ENCODE results near the gene PLEKHA1. TPM values are rescaled to one million over a fixed set of nuclear protein-coding genes. Genes with fewer than 3 reads are reported as not detected.

Gene PLEKHA1
- total RNA-seq, 1 donor from 2014 or later: 46.2 TPM

GRCh38 chr10:122454603-122455080 is 80.1 kb downstream of the PLEKHA1 start, which contains the start of gene ARMS2:
Gene ARMS2 (plus strand): TSS chr10:122454653. CDS start chr10:122454728, 75 bp downstream.
- DNase-seq (ENCODE audit: low spot score): no peak
- intact Hi-C loops (cut with DNase I): no loop called here

DNA sequence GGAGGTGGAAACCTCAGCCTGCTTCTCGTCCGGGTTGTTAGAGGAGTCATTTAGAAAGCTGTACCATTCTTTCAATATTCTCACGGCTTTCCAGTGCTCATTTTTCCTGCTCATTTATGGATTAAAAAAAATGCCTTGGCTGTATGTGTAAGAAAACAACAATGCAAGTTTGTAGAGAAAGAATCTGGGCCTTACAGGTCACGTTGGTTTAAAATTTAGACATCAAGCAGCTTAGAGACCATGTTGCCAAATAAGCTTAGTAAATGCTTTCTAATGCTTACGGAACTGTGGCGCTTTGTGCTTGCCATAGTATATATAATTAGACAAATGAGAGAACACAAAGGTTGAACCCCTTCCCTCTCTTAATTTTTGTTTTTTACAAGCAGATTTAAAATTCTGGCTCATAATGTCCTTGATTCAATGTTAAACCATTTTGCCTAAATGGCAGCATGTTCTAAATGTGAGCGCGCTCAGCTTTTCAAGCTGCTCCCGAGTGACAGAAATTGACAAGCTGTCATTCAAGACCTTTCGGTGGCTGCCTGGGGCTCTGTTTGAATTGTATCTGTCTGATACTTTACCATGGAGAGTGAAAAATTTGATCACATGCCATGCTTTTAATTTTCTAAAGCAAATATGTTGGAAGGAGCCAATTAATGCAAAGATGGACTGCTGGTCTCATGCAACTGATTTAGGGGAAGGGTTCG is 81.0 kb downstream of the PLEKHA1 start:
- DNase-seq (ENCODE audit: low spot score): no peak
- intact Hi-C loops (cut with DNase I): no loop called here

DNA sequence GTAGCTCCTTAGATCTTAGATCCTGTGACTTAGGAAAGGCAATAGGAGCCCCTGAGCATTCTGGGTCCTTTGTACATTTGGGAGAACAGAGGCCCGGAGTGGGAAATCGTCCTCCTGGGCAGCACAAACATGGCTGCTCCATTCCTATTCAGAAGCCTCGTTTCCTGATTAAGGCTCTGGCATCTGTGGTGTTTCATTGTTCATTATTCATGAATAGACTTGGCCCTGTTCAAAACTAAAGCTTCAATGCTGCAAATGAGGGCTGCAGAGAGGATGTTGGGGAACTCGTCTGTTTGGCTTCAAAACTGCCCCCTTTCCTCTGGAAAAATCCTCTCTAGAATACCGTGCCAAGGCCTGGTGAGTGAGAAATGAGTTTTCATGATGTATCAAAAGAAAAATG is 83.4 kb downstream of the PLEKHA1 start:
- intact Hi-C loops (cut with DNase I): no loop called here
- DNase-seq (ENCODE audit: low spot score): no peak

DNA sequence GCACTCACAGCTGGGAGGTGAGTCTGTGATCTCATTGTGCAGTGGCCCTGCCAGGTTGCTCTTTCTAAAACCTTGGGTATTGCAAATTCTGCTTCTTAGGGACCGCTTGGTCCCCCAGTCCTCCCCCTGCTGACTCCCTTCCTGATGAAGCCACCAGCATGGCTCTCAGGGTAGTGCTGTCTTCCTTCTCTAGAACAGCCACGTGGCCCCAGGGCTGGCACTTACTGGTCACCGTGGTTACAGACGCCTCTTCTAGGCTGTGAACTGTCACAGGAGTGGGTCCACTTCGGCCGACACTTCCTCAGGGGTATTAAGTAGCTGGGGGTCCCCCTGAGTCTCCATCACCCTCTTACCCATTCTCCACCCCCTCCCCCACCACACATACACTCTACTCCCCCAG is 84.2 kb downstream of the PLEKHA1 start:
- intact Hi-C loops (cut with DNase I): no loop called here
- DNase-seq (ENCODE audit: low spot score): no peak

DNA sequence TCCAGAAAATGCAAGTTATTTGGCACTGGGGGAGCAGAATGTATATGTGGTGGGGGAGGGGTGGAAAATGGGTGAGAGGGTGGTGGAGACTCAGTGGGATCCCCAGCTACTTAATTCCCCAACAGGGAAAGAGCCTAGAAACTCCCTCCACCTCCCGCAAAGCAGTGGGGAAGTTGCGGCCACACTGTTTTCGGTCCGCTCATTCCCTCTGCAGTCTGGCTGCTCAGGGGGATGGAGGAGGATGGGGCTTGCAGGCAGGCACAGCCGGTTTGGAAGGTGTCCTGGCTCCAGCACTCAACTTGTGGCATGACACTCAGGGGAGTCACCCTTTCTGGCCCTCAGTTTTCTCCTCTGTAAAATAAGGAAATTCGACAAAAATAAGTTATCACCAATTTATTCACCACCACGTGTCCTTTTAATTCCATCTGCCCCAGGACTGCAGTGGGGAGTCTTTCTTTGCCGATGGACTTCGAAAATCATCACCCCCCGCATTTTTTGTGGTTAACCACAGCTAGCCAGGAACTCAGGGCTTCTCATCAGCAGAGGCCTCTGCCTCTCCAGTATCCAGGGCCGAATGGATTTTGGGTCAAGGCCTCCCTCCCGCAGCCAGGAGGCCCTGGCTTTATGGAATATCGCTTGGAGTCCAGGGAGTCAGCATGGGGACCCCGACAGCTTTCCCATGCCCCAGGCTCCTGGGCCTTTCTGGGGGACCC is 85.2 kb downstream of the PLEKHA1 start:
- intact Hi-C loops (cut with DNase I): loop anchor here (5.0 kb wide), 1 partner anchor 43 kb away; no protein-coding TSS in a partner anchor
- DNase-seq (ENCODE audit: low spot score): no peak

- intact Hi-C loops (cut with DNase I): loop anchor here (5.0 kb wide), 1 partner anchor 41 kb away; no protein-coding TSS in a partner anchor
- DNase-seq (ENCODE audit: low spot score): no peak
Observed at GRCh38 chr10:122460891-122461293, 86.4 kb downstream of the PLEKHA1 start.

DNA sequence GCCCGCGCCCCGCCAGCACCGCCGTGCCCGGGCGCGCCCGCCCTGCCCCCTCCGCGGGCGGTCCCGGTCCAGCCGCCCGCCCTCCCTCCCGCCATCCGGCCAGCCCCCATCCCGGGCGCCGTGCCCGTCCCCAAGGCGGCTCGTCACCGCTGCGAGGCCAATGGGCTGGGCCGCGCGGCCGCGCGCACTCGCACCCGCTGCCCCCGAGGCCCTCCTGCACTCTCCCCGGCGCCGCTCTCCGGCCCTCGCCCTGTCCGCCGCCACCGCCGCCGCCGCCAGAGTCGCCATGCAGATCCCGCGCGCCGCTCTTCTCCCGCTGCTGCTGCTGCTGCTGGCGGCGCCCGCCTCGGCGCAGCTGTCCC is 86.8 kb downstream of the PLEKHA1 start, which contains the start of gene HTRA1:
Gene HTRA1 (plus strand): TSS at position 187 of the 362 bp plus-strand sequence. CDS start 100 bp downstream, at position 287.
- intact Hi-C loops (cut with DNase I): loop anchor here (5.0 kb wide), 1 partner anchor 41 kb away; no protein-coding TSS in a partner anchor

DNA sequence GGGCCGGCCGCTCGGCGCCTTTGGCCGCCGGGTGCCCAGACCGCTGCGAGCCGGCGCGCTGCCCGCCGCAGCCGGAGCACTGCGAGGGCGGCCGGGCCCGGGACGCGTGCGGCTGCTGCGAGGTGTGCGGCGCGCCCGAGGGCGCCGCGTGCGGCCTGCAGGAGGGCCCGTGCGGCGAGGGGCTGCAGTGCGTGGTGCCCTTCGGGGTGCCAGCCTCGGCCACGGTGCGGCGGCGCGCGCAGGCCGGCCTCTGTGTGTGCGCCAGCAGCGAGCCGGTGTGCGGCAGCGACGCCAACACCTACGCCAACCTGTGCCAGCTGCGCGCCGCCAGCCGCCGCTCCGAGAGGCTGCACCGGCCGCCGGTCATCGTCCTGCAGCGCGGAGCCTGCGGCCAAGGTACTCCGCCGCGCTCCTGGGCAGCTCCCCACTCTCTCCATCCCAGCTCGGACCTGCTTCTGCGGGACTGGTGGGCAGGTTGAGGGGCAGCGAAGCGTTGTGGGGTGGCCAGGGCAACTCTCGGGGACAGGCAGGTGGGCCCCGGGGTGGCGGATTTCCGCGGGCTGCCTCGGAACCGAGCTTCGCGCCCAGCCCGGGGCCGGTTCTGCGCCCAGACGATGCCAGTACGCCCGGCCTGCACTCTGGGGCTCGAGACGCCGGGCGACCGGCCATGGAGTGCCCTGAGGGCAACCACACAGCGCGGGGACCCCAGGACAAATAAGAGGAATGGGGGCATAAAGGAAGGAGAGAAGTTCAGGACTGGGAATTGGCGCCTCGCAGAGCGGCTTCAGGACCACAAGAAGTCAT is 87.4 kb downstream of the PLEKHA1 start:
- no peak for DNase-seq (ENCODE audit: low spot score)
- intact Hi-C loops (cut with DNase I): loop anchor here (5.0 kb wide), 1 partner anchor 40 kb away; no protein-coding TSS in a partner anchor

More for the DNA sequence above, 86.8 kb downstream of the PLEKHA1 start, which contains the start of gene HTRA1:
- peak; percentile 88 for DNase-seq (ENCODE audit: low spot score)

GRCh38 chr10:122462533-122463465 is 88.3 kb downstream of the PLEKHA1 start:
- peak; percentile 73 for DNase-seq (ENCODE audit: low spot score)
- intact Hi-C loops (cut with DNase I): loop anchor here (5.0 kb wide), 1 partner anchor 40 kb away; no protein-coding TSS in a partner anchor

DNA sequence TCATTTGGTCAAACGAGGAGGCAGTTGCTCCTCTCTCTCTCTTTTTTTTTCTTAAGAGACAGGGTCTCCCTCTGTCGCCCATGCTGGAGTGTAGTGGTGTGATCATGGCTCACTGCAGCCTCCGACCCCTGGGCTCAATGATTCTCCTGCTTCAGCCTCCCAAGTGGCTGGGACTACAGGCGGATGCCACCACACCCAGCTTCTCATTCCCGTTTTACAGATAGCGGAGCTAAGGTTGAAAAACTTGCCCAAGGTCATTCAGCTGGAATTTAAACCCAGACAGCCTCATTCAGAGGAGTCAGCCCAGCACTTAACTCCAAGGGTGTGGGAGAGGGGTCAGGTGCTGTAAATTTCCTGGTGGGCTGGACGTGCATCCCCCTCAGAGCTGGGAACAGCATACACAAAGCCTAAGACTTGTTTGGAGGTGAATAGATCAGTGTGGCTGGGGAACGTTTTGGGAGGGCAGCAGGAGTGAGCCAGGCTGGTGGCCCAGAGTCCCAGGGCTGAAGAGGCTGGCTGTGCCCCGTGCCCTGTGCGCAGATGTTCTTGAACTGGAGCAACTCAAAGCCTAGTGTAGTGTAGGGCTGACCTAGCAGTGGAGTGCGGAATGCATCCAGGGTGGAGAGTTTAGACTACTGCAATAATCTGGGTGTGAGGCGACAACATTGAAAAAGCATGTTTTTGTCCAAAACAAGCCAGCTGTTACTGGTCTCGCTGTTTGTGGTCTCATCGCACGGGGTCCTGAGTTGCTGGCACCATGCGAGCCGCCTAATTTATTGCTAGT is 89.2 kb downstream of the PLEKHA1 start:
- intact Hi-C loops (cut with DNase I): loop anchor here (5.0 kb wide), 1 partner anchor 39 kb away; no protein-coding TSS in a partner anchor
- DNase-seq (ENCODE audit: low spot score): peak; percentile 51

- peak; percentile 44 for DNase-seq (ENCODE audit: low spot score)
Observed at GRCh38 chr10:122464250-122464510, 89.7 kb downstream of the PLEKHA1 start.

GRCh38 chr10:122464586-122464985 is 90.1 kb downstream of the PLEKHA1 start:
- intact Hi-C loops (cut with DNase I): loop anchor here (5.0 kb wide), 1 partner anchor 38 kb away; no protein-coding TSS in a partner anchor

More at GRCh38 chr10:122464250-122464510, 89.7 kb downstream of the PLEKHA1 start:
- intact Hi-C loops (cut with DNase I): loop anchor here (5.0 kb wide), 1 partner anchor 38 kb away; no protein-coding TSS in a partner anchor

GRCh38 chr10:122465401-122466040 is 91.0 kb downstream of the PLEKHA1 start:
- DNase-seq (ENCODE audit: low spot score): peak; percentile 47

More at GRCh38 chr10:122464586-122464985, 90.1 kb downstream of the PLEKHA1 start:
- peak; percentile 55 for DNase-seq (ENCODE audit: low spot score)

DNA sequence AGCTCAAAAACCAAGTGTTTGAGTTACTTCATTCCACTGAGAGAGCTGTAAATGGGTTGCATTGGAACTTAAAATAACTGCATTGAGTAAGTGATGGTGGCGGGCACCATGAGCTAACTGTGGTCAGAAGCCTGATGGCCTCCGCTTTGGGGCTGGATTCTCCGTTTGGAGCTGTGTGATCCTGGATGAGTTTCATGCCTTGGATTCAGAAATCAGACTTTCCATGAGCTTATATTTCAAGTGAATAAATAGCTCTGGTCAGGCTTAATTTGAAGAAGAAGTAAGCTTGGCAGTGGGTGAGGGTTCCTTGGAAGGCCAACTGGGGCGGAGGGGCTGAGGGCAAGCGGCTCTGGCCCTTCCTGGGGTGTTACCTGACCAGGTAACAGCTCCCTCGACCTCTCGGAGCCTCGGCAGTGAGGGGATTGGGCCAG is 92.5 kb downstream of the PLEKHA1 start:
- peak; percentile 35 for DNase-seq (ENCODE audit: low spot score)
- intact Hi-C loops (cut with DNase I): no loop called here

More at GRCh38 chr10:122465401-122466040, 91.0 kb downstream of the PLEKHA1 start:
- intact Hi-C loops (cut with DNase I): no loop called here

DNA sequence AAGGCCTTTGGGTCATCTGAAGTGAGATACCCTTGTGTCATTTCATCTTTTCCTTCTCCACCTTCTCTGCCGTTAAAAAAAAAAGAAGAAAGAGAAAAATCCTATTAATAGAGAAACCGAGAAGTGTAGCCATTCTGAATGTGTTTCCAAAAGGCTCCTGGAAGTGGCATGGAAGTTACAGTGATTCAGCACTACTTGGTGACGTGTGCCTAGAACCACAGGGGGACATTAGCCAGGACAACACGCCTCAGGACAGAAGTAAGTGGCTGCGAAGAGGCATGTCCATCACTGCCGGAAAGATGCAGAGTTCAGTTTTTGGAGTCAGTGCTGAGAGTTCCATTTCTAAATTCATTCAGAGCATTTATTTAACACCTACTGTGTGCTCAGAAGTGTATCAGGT is 93.2 kb downstream of the PLEKHA1 start:
- DNase-seq (ENCODE audit: low spot score): peak; percentile 31
- intact Hi-C loops (cut with DNase I): no loop called here

- intact Hi-C loops (cut with DNase I): no loop called here
- peak; percentile 35 for DNase-seq (ENCODE audit: low spot score)
Observed at GRCh38 chr10:122468307-122468925, 93.9 kb downstream of the PLEKHA1 start.
